ENCODE data around the gene KCNF1. TPM values are rescaled to one million over a fixed set of nuclear protein-coding genes. Genes with fewer than 3 reads are reported as not detected.

Gene KCNF1
- total RNA-seq, 1 experiment from 2014 or later, result 3.2 TPM

DNA sequence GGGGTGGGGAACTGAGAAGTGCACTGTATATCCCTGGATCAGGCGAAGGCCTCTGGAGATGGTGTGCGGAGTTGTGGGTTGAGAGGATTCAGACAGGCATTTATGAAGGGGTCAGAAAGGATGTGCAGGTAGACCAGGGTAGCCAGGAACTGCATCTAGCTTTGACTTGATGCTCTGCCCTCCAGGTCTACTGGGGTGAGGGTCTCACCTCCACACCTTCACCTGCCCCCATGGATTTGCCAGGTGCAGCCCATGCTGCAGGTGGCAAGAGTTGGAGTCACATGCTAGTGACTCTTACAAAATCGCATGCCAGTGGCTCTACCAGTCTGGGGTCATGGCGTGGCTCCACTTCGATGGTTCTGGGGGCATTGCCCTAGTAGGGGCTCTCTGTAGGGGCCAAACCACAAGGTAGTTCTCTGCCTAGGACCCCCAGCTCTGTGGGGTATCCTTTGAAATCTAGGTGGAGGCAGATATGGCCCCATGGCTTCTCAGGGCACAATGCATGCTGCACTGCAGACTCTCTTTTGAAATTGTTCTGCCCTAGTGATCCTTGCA is 18.9 kb upstream of the KCNF1 start:
- no peak overlapping the region for H2AFZ ChIP-seq (ENCODE audit: low read length)
- no peak overlapping the region for H3K56ac ChIP-seq (ENCODE audit: insufficient read length, low read depth, low read length)
- Mint-ChIP-seq H3K27ac (no peak overlapping the region), H3K27me3 (ENCODE audit: low read depth) (peaks cover 7% of the 10 kb centered on the region), H3K36me3 (ENCODE audit: insufficient read depth in 1 of 3, low read depth in 3 of 3) (no peaks in the 10 kb centered on the region), H3K4me3 (no peak overlapping the region), H3K4me1 (peaks cover 11 to 19% of the 10 kb centered on the region in 2 experiments), H3K9me3 (no peaks in the 10 kb centered on the region)
- no peak overlapping the region for H3T11ph ChIP-seq (ENCODE audit: low read length)
- no peaks in the 10 kb centered on the region for H3K79me2 ChIP-seq (ENCODE audit: insufficient read depth, low read length)
- no peak overlapping the region for H3K4me2 ChIP-seq (ENCODE audit: insufficient read depth, insufficient read length, low read length)
- no peak overlapping the region for H3K4ac ChIP-seq (ENCODE audit: low read depth, low read length)
- H3K4me1 ChIP-seq (ENCODE audit: insufficient read depth, low read length), result no peaks in the 10 kb centered on the region
- DNase-seq, result no peak
- no peak overlapping the region for H4K8ac ChIP-seq (replicated peaks; ENCODE audit: insufficient read length, low read depth, low read length)
- H3K14ac ChIP-seq (ENCODE audit: insufficient read depth, low read length), result no peak overlapping the region
- no peak overlapping the region for H2BK120ac ChIP-seq (ENCODE audit: low read depth, low read length, poor library complexity, severe bottlenecking)
- no peak overlapping the region for H2BK20ac ChIP-seq (ENCODE audit: low read depth, low read length, poor library complexity, severe bottlenecking)
- no peak overlapping the region for H3K18ac ChIP-seq (ENCODE audit: insufficient read length, low read depth, low read length)
- no peak overlapping the region for H4K91ac ChIP-seq (ENCODE audit: insufficient read length, low read depth, low read length)
- H2BK15ac ChIP-seq (ENCODE audit: low read depth, low read length), result no peak overlapping the region
- no peak overlapping the region for H3K27ac ChIP-seq (ENCODE audit: insufficient read length, low read depth, low read length)
- H3K23me2 ChIP-seq (ENCODE audit: insufficient read length, low read depth, low read length, poor library complexity, severe bottlenecking), result no peaks in the 10 kb centered on the region
- H2BK5ac ChIP-seq (ENCODE audit: insufficient read length, low read length), result no peak overlapping the region
- H4K5ac ChIP-seq (ENCODE audit: insufficient read length, low read depth, low read length), result no peak overlapping the region
- no peaks in the 10 kb centered on the region for H4K20me1 ChIP-seq (ENCODE audit: control insufficient read depth, insufficient read depth, insufficient read length)
- no peak overlapping the region for H2BK12ac ChIP-seq (ENCODE audit: insufficient read length, low read depth, low read length)
- no peak overlapping the region for H3K23ac ChIP-seq (ENCODE audit: insufficient read length, low read depth, low read length)
- no CpG with 5 or more reads among the region's 5 CpGs for whole genome bisulfite sequencing (ENCODE audit: extremely low coverage, insufficient read length, low lambda C conversion rate)
- H3K9me3 ChIP-seq (ENCODE audit: control insufficient read depth, low read depth, low read length), result no peaks in the 10 kb centered on the region
- H3K79me1 ChIP-seq (ENCODE audit: insufficient read depth, low read depth, low read length, poor library complexity, severe bottlenecking), result no peaks in the 10 kb centered on the region
- TF ChIP-seq, protein P1, sequence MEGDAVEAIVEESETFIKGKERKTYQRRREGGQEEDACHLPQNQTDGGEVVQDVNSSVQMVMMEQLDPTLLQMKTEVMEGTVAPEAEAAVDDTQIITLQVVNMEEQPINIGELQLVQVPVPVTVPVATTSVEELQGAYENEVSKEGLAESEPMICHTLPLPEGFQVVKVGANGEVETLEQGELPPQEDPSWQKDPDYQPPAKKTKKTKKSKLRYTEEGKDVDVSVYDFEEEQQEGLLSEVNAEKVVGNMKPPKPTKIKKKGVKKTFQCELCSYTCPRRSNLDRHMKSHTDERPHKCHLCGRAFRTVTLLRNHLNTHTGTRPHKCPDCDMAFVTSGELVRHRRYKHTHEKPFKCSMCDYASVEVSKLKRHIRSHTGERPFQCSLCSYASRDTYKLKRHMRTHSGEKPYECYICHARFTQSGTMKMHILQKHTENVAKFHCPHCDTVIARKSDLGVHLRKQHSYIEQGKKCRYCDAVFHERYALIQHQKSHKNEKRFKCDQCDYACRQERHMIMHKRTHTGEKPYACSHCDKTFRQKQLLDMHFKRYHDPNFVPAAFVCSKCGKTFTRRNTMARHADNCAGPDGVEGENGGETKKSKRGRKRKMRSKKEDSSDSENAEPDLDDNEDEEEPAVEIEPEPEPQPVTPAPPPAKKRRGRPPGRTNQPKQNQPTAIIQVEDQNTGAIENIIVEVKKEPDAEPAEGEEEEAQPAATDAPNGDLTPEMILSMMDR (conservative IDR thresholded peaks at IDR 0.05), result no peak
- H2AK5ac ChIP-seq (ENCODE audit: insufficient read length, low read length), result no peak overlapping the region
- H3K9ac ChIP-seq (ENCODE audit: extremely low read depth, insufficient read length, low read length), result no peak overlapping the region
- H3K27me3 ChIP-seq (ENCODE audit: insufficient read depth, low read length), result no peaks in the 10 kb centered on the region

Measured in H9 (cell line).